Right lobe of liver (tissue), 6 donors: ENCODE results near the gene ARHGEF37. TPM values are rescaled to one million over a fixed set of nuclear protein-coding genes. Genes with fewer than 3 reads are reported as not detected.

ENCODE experiments used
- ATAC-seq, 4 donors: fragments of 200-7000 bp; cut with Tn5 transposase; one replicate each; pipeline ENCODE4 v1.9.1; 2020; ENCODE audit warnings: mild to moderate bottlenecking in 4 of 4, moderate library complexity in 4 of 4
- DNase-seq, 3 donors: peaks; one replicate each; pipeline ENCODE4 v3.0.0-alpha.2; 2020
- H3K27ac ChIP-seq, 3 donors: fragments of 200-600 bp; one replicate each; pipeline ENCODE4 v1.8.0; 2022
- H3K27me3 ChIP-seq, 2 donors: fragments of 200-600 bp; one replicate each; pipeline ENCODE4 v1.8.0; 2022
- H3K36me3 ChIP-seq, 4 donors: fragments of 200-600 bp; sonication (generic) in 1 of 4; one replicate each; pipeline versions ENCODE4 v1.5.1 to v1.8.0; 2017 to 2022; ENCODE audit warnings: control low read depth in 1 of 4
- H3K4me1 ChIP-seq, 4 donors: fragments of 200-600 bp; sonication (generic) in 1 of 4; one replicate each; pipeline versions ENCODE4 v1.5.1 to v1.8.0; 2017 to 2022; ENCODE audit warnings: control low read depth in 1 of 4
- H3K4me3 ChIP-seq, 3 donors: fragments of 200-600 bp; one replicate each; pipeline ENCODE4 v1.8.0; 2022
- H3K9me3 ChIP-seq, 4 donors: fragments of 200-600 bp; sonication (generic) in 1 of 4; one replicate each; pipeline versions ENCODE4 v1.5.1 to v1.8.0; 2017 to 2022; ENCODE audit warnings: control low read depth in 1 of 4
- POLR2A ChIP-seq: fragments of 450-650 bp; IDR thresholded peaks from one replicate; pipeline ENCODE4 v1.6.1; 2017; ENCODE audit warnings: antibody characterized with exemption, mild to moderate bottlenecking
- WGBS: methylation state at CpG from one replicate; pipeline ENCODE4 v1.1.6; 2018; ENCODE audit warnings: low coverage, low lambda C conversion rate; ENCODE audit not compliant: insufficient coverage; ENCODE audit errors: missing lambda C conversion rate; 5-methylcytosine and 5-hydroxymethylcytosine counted together
- intact Hi-C, 2 donors: fragments of 100-400 bp; cut with DNase I; formaldehyde crosslinking; loops; one replicate each; pipeline versions ENCODE4 v1.11.2 to v1.14.1; 2022
- small RNA-seq, 2 experiments: library from RNA; depleted of rRNA; stranded (forward); fragments of <200 nt; gene quantifications; one replicate each; pipeline ENCODE3, GENCODE V24; 2016
- total RNA-seq, 6 experiments: library from RNA; depleted of rRNA in 2 of 6; stranded (reverse); fragments of >200 nt in 2 of 6; fragmentation: NEBNext Ultra II Directional in 3 of 6; extraction: Animal tissue kit (Norgen Biotek cat#: 25700) in 3 of 6; gene quantifications; one replicate each; pipeline versions ENCODE4 v1.1.0 to v1.2.4, GENCODE V29; 2016 to 2023
- TF ChIP-seq, protein P1 (sequence below), 4 donors: fragments of 200-600 bp in 3 of 4; fragments of 450-650 bp in 1 of 4; IDR thresholded peaks; one replicate each; pipeline versions ENCODE4 v1.5.1 to v1.8.0; 2016 to 2022; ENCODE audit warnings: antibody characterized with exemption in 4 of 4, mild to moderate bottlenecking in 2 of 4
- donor health status: DM: no; HTN: yes; CAD: no.
- donor health status: DM: no; HTN: no; CAD: no.
- donor health status: DM: no; HTN: no; CAD: no.
- donor health status: DM: no; HTN: yes; CAD: no.
- donor health status: DM: no; HTN: yes; CAD: no.

Gene ARHGEF37
- total RNA-seq, 6 experiments from 2014 or later = 1.6 to 7.3 (median 2.1) TPM

DNA sequence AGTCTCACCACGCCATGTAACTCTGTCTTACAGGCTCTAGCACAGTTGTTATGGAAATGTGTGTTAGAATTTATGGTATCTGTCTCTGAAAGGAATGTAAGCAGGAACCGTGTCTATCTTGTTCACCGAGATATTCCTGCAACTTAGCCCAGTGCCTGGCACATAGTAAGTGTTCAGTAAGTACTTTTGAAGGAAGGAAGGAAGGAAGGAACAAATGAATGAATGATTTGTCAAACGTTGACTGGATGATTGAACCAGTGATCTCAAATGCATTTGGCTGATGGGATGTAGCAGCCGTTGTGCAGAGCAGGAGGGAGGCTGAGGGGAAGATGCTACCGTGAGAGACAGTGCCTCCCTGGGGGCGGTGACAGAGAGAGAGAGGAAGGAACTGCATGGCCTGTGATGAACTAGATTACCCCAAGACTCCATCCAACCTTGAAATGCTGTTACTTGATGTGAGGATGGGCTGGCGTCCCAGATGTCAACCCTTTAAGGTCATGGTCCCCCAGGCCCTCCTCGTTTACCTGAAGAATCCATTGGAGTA lies 101.3 kb downstream of the ARHGEF37 start:
- intact Hi-C loops = no loop called here
- 49% methylated on average over 8 of the region's 9 CpGs for WGBS
- H3K27ac ChIP-seq = no peak overlapping the region

DNA sequence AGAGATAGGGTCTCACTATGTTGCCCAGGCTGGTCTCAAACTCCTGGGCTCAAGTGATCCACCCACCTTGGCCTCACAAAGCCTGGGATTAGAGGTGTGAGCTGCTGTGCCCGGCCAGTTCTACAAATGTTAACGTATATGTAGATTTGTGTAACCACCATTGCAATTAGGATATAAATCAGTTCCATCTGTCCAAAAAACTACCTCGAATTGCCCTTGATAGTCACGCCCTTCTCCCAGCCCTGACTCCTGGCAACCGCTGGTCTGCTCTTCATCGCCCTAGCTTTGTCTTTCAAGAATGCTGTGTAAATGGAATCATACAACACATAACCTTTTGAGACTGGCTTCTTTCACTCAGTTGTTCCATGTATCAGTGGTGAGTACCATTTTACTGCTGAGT lies 102.7 kb downstream of the ARHGEF37 start:
- Histone ChIP-seq H3K4me3 (no peak overlapping the region), H3K27me3 (no peaks in the 10 kb centered on the region), H3K36me3 (no peaks in the 10 kb centered on the region), H3K27ac (no peak overlapping the region), H3K9me3 (no peaks in the 10 kb centered on the region), H3K4me1 (peaks cover 0 to 4% (median 0%) of the 10 kb centered on the region in 4 donors)
- DNase-seq (no peak), ATAC-seq (no peak)
- intact Hi-C loops = no loop called here
- TF ChIP-seq, protein P1, sequence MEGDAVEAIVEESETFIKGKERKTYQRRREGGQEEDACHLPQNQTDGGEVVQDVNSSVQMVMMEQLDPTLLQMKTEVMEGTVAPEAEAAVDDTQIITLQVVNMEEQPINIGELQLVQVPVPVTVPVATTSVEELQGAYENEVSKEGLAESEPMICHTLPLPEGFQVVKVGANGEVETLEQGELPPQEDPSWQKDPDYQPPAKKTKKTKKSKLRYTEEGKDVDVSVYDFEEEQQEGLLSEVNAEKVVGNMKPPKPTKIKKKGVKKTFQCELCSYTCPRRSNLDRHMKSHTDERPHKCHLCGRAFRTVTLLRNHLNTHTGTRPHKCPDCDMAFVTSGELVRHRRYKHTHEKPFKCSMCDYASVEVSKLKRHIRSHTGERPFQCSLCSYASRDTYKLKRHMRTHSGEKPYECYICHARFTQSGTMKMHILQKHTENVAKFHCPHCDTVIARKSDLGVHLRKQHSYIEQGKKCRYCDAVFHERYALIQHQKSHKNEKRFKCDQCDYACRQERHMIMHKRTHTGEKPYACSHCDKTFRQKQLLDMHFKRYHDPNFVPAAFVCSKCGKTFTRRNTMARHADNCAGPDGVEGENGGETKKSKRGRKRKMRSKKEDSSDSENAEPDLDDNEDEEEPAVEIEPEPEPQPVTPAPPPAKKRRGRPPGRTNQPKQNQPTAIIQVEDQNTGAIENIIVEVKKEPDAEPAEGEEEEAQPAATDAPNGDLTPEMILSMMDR (IDR thresholded peaks at IDR 0.05) = no peak
- TF ChIP-seq POLR2A = no peak
- 83% methylated on average over 6 of the region's 6 CpGs for WGBS

More for the DNA sequence above, 101.3 kb downstream of the ARHGEF37 start:
- ATAC-seq (no peak), DNase-seq (no peak)
- Histone ChIP-seq H3K36me3 (no peaks in the 10 kb centered on the region), H3K9me3 (no peaks in the 10 kb centered on the region), H3K4me1 (peaks cover 0 to 4% (median 0%) of the 10 kb centered on the region in 4 donors), H3K27me3 (no peaks in the 10 kb centered on the region), H3K4me3 (no peak overlapping the region)
- TF ChIP-seq POLR2A = no peak
- TF ChIP-seq, protein P1 (IDR thresholded peaks at IDR 0.05) = no peak

DNA sequence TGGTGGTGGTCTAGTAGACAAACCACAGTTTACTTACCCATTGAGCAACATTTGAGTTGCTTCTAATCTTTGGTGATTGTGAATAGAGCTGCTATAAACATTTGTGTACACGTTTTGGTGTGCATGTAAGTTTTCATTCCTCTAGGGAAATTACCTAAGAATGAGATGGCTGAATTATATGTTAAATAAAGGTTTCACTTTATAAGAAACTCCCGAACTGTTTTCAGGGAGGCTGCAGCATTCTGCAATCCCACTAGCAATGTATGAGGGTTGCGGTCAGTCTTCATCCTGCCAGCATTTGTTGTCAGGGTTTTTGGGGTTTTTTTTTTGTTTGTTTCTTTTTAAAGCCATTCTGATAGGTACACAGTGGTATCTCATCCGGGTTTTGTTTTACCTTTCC lies 103.1 kb downstream of the ARHGEF37 start:
- TF ChIP-seq, protein P1 (IDR thresholded peaks at IDR 0.05) = no peak
- no peak for TF ChIP-seq POLR2A
- Histone ChIP-seq H3K27me3 (no peaks in the 10 kb centered on the region), H3K36me3 (no peaks in the 10 kb centered on the region), H3K4me1 (peaks cover 0 to 4% (median 0%) of the 10 kb centered on the region in 4 donors), H3K27ac (no peak overlapping the region), H3K9me3 (no peaks in the 10 kb centered on the region), H3K4me3 (no peak overlapping the region)
- DNase-seq = no peak
- no peak for ATAC-seq
- 38% methylated on average over 3 of the region's 4 CpGs for WGBS
- intact Hi-C loops = no loop called here

Small RNA genes lying within 50 kb of the gene (small RNA-seq; reads per million reads assigned to genes)
- 0 reads per million in 2 experiments for gene RNU6-588P

Other genes starting within 250 kb of the ARHGEF37 start
- gene GRPEL2, start 236.0 kb upstream of the ARHGEF37 start, total RNA-seq = 1 to 10 TPM; 4.2 to 6.9 (median 5.9) TPM
- 1 to 10 TPM in 2 of 6 experiments, under 1 TPM in 4; 0.29 to 1.2 (median 0.62) TPM for gene PCYOX1L, start 223.5 kb upstream of the ARHGEF37 start, total RNA-seq
- not detected for gene IL17B, start 202.2 kb upstream of the ARHGEF37 start, total RNA-seq
- 10 to 100 TPM; 79.7 to 87.1 (median 83.8) TPM for gene CSNK1A1, start 30.1 kb upstream of the ARHGEF37 start, total RNA-seq
- gene PPARGC1B, start 148.8 kb downstream of the ARHGEF37 start, total RNA-seq = 1 to 10 TPM; 2.3 to 7.5 (median 3.9) TPM